Measurements from ENCODE around the gene TRIM32. TPM values are rescaled to one million over a fixed set of nuclear protein-coding genes. Genes with fewer than 3 reads are reported as not detected.

The TRIM32 gene
- total RNA-seq, 4 donors from 2014 or later: 12.9 to 19.2 (median 17.3) TPM

- peaks cover 0 to 6% (median 3%) of the 10 kb centered on the region in 4 donors for H3K4me1 ChIP-seq
- no peak overlapping the region for H3K4me3 ChIP-seq
- H3K36me3 ChIP-seq: no peaks in the 10 kb centered on the region
- intact Hi-C loops (cut with DNase I): no loop called here
- no peak overlapping the region for H3K27ac ChIP-seq (replicated peaks in 1 of 4)
- H3K27me3 ChIP-seq: no peaks in the 10 kb centered on the region
- no peaks in the 10 kb centered on the region for H3K9me3 ChIP-seq
- no peak for DNase-seq (ENCODE audit: extremely low spot score)
- WGBS: 48% methylated on average over 2 of the region's 2 CpGs
- no peak for TF ChIP-seq POLR2AphosphoS5 (IDR thresholded peaks at IDR 0.05)
- TF ChIP-seq EP300 (IDR thresholded peaks at IDR 0.05): no peak
- TF ChIP-seq POLR2A (IDR thresholded peaks at IDR 0.05; ENCODE audit: low read depth): no peak
- no peak for TF ChIP-seq CTCF (IDR thresholded peaks at IDR 0.05)
These were observed 33.0 kb downstream of the TRIM32 start for GRCh38 chr9:116720111-116720510.

- WGBS: 93% methylated on average over 3 of the region's 3 CpGs
- H3K9me3 ChIP-seq: no peaks in the 10 kb centered on the region
- H3K27ac ChIP-seq (replicated peaks in 1 of 4): no peak overlapping the region
- no peaks in the 10 kb centered on the region for H3K27me3 ChIP-seq
- H3K36me3 ChIP-seq: no peaks in the 10 kb centered on the region
- H3K4me3 ChIP-seq: no peak overlapping the region
- H3K4me1 ChIP-seq: peaks cover 0 to 6% (median 3%) of the 10 kb centered on the region in 4 donors
- TF ChIP-seq EP300 (IDR thresholded peaks at IDR 0.05) (no peak), CTCF (IDR thresholded peaks at IDR 0.05) (no peak), POLR2A (IDR thresholded peaks at IDR 0.05; ENCODE audit: low read depth) (no peak), POLR2AphosphoS5 (IDR thresholded peaks at IDR 0.05) (no peak)
- intact Hi-C loops (cut with DNase I): no loop called here
- DNase-seq (ENCODE audit: extremely low spot score): no peak
These were observed 34.3 kb downstream of the TRIM32 start for GRCh38 chr9:116721411-116721810.

GRCh38 chr9:116721944-116722343, 34.8 kb downstream of the TRIM32 start:
- intact Hi-C loops (cut with DNase I): no loop called here
- Histone ChIP-seq H3K27ac (replicated peaks in 1 of 4) (no peak overlapping the region), H3K4me1 (peaks cover 0 to 6% (median 2%) of the 10 kb centered on the region in 4 donors), H3K36me3 (no peaks in the 10 kb centered on the region), H3K4me3 (no peak overlapping the region), H3K9me3 (no peaks in the 10 kb centered on the region), H3K27me3 (no peaks in the 10 kb centered on the region)
- no peak for DNase-seq (ENCODE audit: extremely low spot score)
- TF ChIP-seq EP300 (IDR thresholded peaks at IDR 0.05) (no peak), POLR2AphosphoS5 (IDR thresholded peaks at IDR 0.05) (no peak), POLR2A (IDR thresholded peaks at IDR 0.05; ENCODE audit: low read depth) (no peak), CTCF (IDR thresholded peaks at IDR 0.05) (no peak)
- 42% methylated on average over 2 of the region's 2 CpGs for WGBS

DNA sequence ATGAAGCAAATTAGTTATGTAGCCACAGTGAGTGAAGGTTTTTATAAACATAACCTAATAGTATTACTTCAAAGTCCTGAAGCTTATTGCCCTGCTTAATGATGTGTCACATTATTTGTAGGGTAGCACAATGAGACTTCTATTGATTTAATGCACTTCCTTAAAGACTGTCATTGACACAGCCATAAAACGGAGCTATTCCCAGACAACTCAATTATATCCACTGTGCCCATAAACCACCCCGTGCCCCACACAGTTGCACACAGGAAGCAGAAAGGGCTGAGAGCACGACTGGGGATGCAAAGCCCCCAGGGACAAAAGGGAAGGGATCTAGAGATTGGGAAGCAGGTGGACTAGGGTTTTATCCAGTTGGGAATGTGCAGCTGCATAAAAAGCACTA, 37.0 kb downstream of the TRIM32 start:
- TF ChIP-seq POLR2A (IDR thresholded peaks at IDR 0.05; ENCODE audit: low read depth) (no peak), POLR2AphosphoS5 (IDR thresholded peaks at IDR 0.05) (no peak), CTCF (IDR thresholded peaks at IDR 0.05) (no peak), EP300 (IDR thresholded peaks at IDR 0.05) (no peak)
- Histone ChIP-seq H3K27ac (replicated peaks in 1 of 4) (no peak overlapping the region), H3K9me3 (no peaks in the 10 kb centered on the region), H3K36me3 (no peaks in the 10 kb centered on the region), H3K4me3 (no peak overlapping the region), H3K27me3 (no peaks in the 10 kb centered on the region), H3K4me1 (no peaks in the 10 kb centered on the region)
- WGBS: 71% methylated on average over 3 of the region's 3 CpGs
- intact Hi-C loops (cut with DNase I): no loop called here
- DNase-seq (ENCODE audit: extremely low spot score): no peak

DNA sequence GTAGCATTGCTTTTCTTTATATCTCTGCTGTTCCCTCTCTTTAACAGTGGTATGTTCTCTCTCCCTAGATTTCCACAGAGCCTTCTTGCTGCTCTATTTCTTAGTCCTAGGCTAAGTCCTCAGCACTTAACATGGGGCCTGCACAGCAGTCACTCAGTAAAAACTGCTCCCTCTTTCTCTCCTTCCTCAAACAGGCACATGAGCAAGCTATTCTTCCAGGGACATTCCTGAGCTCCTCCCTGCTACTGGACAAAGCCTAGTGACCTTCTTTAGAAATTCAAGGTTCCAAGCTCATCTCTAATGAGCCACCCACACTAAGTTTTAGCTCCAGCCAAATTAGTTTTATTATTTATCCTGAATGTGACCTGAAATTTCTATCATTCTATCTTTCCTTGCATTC, 39.5 kb downstream of the TRIM32 start:
- Histone ChIP-seq H3K27ac (replicated peaks in 1 of 4) (no peak overlapping the region), H3K27me3 (no peaks in the 10 kb centered on the region), H3K4me1 (no peaks in the 10 kb centered on the region), H3K36me3 (no peaks in the 10 kb centered on the region), H3K4me3 (no peak overlapping the region), H3K9me3 (no peaks in the 10 kb centered on the region)
- DNase-seq (ENCODE audit: extremely low spot score): no peak
- intact Hi-C loops (cut with DNase I): no loop called here
- TF ChIP-seq POLR2A (IDR thresholded peaks at IDR 0.05; ENCODE audit: low read depth) (no peak), POLR2AphosphoS5 (IDR thresholded peaks at IDR 0.05) (no peak), CTCF (IDR thresholded peaks at IDR 0.05) (no peak), EP300 (IDR thresholded peaks at IDR 0.05) (no peak)

Data from esophagus muscularis mucosa (tissue), 4 donors.